ENCODE results near the gene HTRA3. TPM values are rescaled to one million over a fixed set of nuclear protein-coding genes. Genes with fewer than 3 reads are reported as not detected.

The HTRA3 gene
- total RNA-seq, 1 donor from 2014 or later = 1.7 TPM

GRCh38 chr4:8265171-8265929 is 4.2 kb upstream of the HTRA3 start:
- no peak overlapping the region for H3K27ac Mint-ChIP-seq (ENCODE audit: unreplicated experiment)
- DNase-seq (ENCODE audit: low spot score) = no peak
- no peaks in the 10 kb centered on the region for H3K9me3 Mint-ChIP-seq (ENCODE audit: unreplicated experiment)
- H3K4me3 Mint-ChIP-seq (ENCODE audit: unreplicated experiment) = no peak overlapping the region
- peaks cover 17% of the 10 kb centered on the region for H3K27me3 Mint-ChIP-seq (ENCODE audit: unreplicated experiment)
- peaks cover 4% of the 10 kb centered on the region for H3K4me1 Mint-ChIP-seq (ENCODE audit: unreplicated experiment)
- H3K36me3 Mint-ChIP-seq (ENCODE audit: low read depth, unreplicated experiment) = peaks cover 4% of the 10 kb centered on the region
- no peak for TF ChIP-seq CTCF (IDR thresholded peaks at IDR 0.05; ENCODE audit: unreplicated experiment)

GRCh38 chr4:8266088-8266487 is 3.5 kb upstream of the HTRA3 start:
- Mint-ChIP-seq H3K4me1 (ENCODE audit: unreplicated experiment) (peaks cover 4% of the 10 kb centered on the region), H3K4me3 (ENCODE audit: unreplicated experiment) (no peak overlapping the region), H3K9me3 (ENCODE audit: unreplicated experiment) (no peaks in the 10 kb centered on the region), H3K27ac (ENCODE audit: unreplicated experiment) (no peak overlapping the region), H3K27me3 (ENCODE audit: unreplicated experiment) (peaks cover 22% of the 10 kb centered on the region), H3K36me3 (ENCODE audit: low read depth, unreplicated experiment) (peaks cover 4% of the 10 kb centered on the region)
- no peak for TF ChIP-seq CTCF (IDR thresholded peaks at IDR 0.05; ENCODE audit: unreplicated experiment)
- no peak for DNase-seq (ENCODE audit: low spot score)

GRCh38 chr4:8266508-8266907 is 3.0 kb upstream of the HTRA3 start:
- H3K27me3 Mint-ChIP-seq (ENCODE audit: unreplicated experiment) = peaks cover 26% of the 10 kb centered on the region

GRCh38 chr4:8267077-8267476 is 2.5 kb upstream of the HTRA3 start:
- H3K4me3 Mint-ChIP-seq (ENCODE audit: unreplicated experiment) = no peak overlapping the region
- peaks cover 4% of the 10 kb centered on the region for H3K36me3 Mint-ChIP-seq (ENCODE audit: low read depth, unreplicated experiment)
- peaks cover 5% of the 10 kb centered on the region for H3K4me1 Mint-ChIP-seq (ENCODE audit: unreplicated experiment)
- H3K27ac Mint-ChIP-seq (ENCODE audit: unreplicated experiment) = no peak overlapping the region
- no peaks in the 10 kb centered on the region for H3K9me3 Mint-ChIP-seq (ENCODE audit: unreplicated experiment)
- peak; percentile 57 for TF ChIP-seq CTCF (IDR thresholded peaks at IDR 0.05; ENCODE audit: unreplicated experiment)
- peak; percentile 67 for DNase-seq (ENCODE audit: low spot score)
- H3K27me3 Mint-ChIP-seq (ENCODE audit: unreplicated experiment) = peaks cover 29% of the 10 kb centered on the region

More at GRCh38 chr4:8266508-8266907, 3.0 kb upstream of the HTRA3 start:
- no peak overlapping the region for H3K4me3 Mint-ChIP-seq (ENCODE audit: unreplicated experiment)
- no peak overlapping the region for H3K27ac Mint-ChIP-seq (ENCODE audit: unreplicated experiment)
- no peaks in the 10 kb centered on the region for H3K9me3 Mint-ChIP-seq (ENCODE audit: unreplicated experiment)
- no peak for TF ChIP-seq CTCF (IDR thresholded peaks at IDR 0.05; ENCODE audit: unreplicated experiment)
- DNase-seq (ENCODE audit: low spot score) = no peak
- H3K36me3 Mint-ChIP-seq (ENCODE audit: low read depth, unreplicated experiment) = peaks cover 4% of the 10 kb centered on the region
- peaks cover 4% of the 10 kb centered on the region for H3K4me1 Mint-ChIP-seq (ENCODE audit: unreplicated experiment)

GRCh38 chr4:8268211-8268610 is 1.3 kb upstream of the HTRA3 start:
- Mint-ChIP-seq H3K4me3 (ENCODE audit: unreplicated experiment) (no peak overlapping the region), H3K27me3 (ENCODE audit: unreplicated experiment) (peaks cover 32% of the 10 kb centered on the region), H3K36me3 (ENCODE audit: low read depth, unreplicated experiment) (peaks cover 4% of the 10 kb centered on the region), H3K27ac (ENCODE audit: unreplicated experiment) (no peak overlapping the region), H3K9me3 (ENCODE audit: unreplicated experiment) (no peaks in the 10 kb centered on the region), H3K4me1 (ENCODE audit: unreplicated experiment) (peaks cover 9% of the 10 kb centered on the region)
- DNase-seq (ENCODE audit: low spot score) = no peak
- TF ChIP-seq CTCF (IDR thresholded peaks at IDR 0.05; ENCODE audit: unreplicated experiment) = no peak

All from endothelial cell (in vitro differentiated cells).